CD4-positive, alpha-beta T cell treated with Interleukin-15 for 4 hours (primary cell): Measurements from ENCODE around the gene CDHR4.
"Not testable (repeated sequence)": the region's sequence is repeated elsewhere in the genome, so short reads cannot be mapped to it uniquely, and the experiment has no call there.

Source experiments
- DNase-seq: peaks from one replicate; pipeline ENCODE4 v3.0.0-alpha.2; 2020; ENCODE audit warnings: low spot score

CDHR4 gene

GRCh38 chr3:49780080-49780974 is 19.3 kb downstream of the CDHR4 start:
- no peak for DNase-seq

GRCh38 chr3:49779358-49780079 is 20.2 kb downstream of the CDHR4 start:
- no peak for DNase-seq

GRCh38 chr3:49776101-49776500 is 23.6 kb downstream of the CDHR4 start:
- DNase-seq: not testable (repeated sequence)

- DNase-seq: no peak
Observed at GRCh38 chr3:49775538-49775937, 24.1 kb downstream of the CDHR4 start.

GRCh38 chr3:49772703-49773102 is 27.0 kb downstream of the CDHR4 start:
- no peak for DNase-seq

- no peak for DNase-seq
Observed at GRCh38 chr3:49771340-49771938, 28.2 kb downstream of the CDHR4 start.

- no peak for DNase-seq
Observed at GRCh38 chr3:49769926-49770325, 29.7 kb downstream of the CDHR4 start.

GRCh38 chr3:49769286-49769915 is 30.3 kb downstream of the CDHR4 start:
- DNase-seq: no peak

- DNase-seq: no peak
Observed at GRCh38 chr3:49763981-49764380, 35.7 kb downstream of the CDHR4 start.

GRCh38 chr3:49761661-49762060 is 38.0 kb downstream of the CDHR4 start:
- no peak for DNase-seq

- DNase-seq: no peak
Observed at GRCh38 chr3:49759226-49759625, 40.4 kb downstream of the CDHR4 start.

- no peak for DNase-seq
Observed at GRCh38 chr3:49757197-49757596, 42.5 kb downstream of the CDHR4 start.

GRCh38 chr3:49756036-49756435 is 43.6 kb downstream of the CDHR4 start:
- DNase-seq: no peak

GRCh38 chr3:49754536-49754935 is 45.1 kb downstream of the CDHR4 start:
- DNase-seq: no peak

GRCh38 chr3:49751501-49751900 is 48.2 kb downstream of the CDHR4 start:
- DNase-seq: no peak

- DNase-seq: no peak
Observed at GRCh38 chr3:49750056-49750455, 49.6 kb downstream of the CDHR4 start.

- DNase-seq: not testable (repeated sequence)
Observed at GRCh38 chr3:49748874-49749273, 50.8 kb downstream of the CDHR4 start.

GRCh38 chr3:49747792-49748480 is 51.7 kb downstream of the CDHR4 start:
- DNase-seq: no peak

- DNase-seq: no peak
Observed at GRCh38 chr3:49745986-49746385, 53.7 kb downstream of the CDHR4 start.
